Astrocyte of the cerebellum (primary cell): Measurements from ENCODE around the gene PTGR1.

Experiments used
- DNase-seq: peaks from one replicate; pipeline ENCODE4 v3.0.0-alpha.2; 2011; ENCODE audit warnings: low read depth
- H3K4me3 ChIP-seq: 2 replicates; pipeline ENCODE4 v1.5.1; 2011; ENCODE audit warnings: mild to moderate bottlenecking, low read depth, low read length, moderate library complexity
- in situ Hi-C: cut with HindIII; loops from 2 replicates; pipeline ENCODE4 v1.10.0; 2017; ENCODE audit warnings: low sequenced_read_pairs
- TF ChIP-seq, protein P1 (sequence below): IDR thresholded peaks from 2 replicates; pipeline ENCODE4 v1.5.1; 2012; ENCODE audit warnings: low read length, low read depth, moderate library complexity, mild to moderate bottlenecking; ENCODE audit errors: missing control alignments

The PTGR1 gene

DNA sequence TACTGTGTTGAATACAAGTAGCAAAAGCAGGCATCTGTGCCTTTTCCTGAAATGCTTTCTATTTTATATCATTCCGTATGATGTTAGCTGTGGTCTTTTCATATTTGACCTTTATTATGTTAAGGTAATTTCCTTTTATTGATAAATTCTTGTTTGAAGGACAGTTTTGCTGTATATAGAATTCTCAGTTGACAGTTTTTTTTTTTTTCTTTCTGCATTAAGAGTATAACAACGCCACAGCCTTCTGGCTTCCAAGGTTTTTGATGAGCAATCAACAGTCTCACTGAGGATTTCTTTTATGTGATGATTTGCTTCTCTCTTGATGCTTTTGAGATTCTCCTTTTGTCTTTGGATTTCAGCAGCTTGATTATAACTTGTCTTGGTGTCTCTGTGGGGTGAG lies 50.8 kb downstream of the PTGR1 start:
- in situ Hi-C loops = no loop called here
- DNase-seq = no peak
- TF ChIP-seq, protein P1, sequence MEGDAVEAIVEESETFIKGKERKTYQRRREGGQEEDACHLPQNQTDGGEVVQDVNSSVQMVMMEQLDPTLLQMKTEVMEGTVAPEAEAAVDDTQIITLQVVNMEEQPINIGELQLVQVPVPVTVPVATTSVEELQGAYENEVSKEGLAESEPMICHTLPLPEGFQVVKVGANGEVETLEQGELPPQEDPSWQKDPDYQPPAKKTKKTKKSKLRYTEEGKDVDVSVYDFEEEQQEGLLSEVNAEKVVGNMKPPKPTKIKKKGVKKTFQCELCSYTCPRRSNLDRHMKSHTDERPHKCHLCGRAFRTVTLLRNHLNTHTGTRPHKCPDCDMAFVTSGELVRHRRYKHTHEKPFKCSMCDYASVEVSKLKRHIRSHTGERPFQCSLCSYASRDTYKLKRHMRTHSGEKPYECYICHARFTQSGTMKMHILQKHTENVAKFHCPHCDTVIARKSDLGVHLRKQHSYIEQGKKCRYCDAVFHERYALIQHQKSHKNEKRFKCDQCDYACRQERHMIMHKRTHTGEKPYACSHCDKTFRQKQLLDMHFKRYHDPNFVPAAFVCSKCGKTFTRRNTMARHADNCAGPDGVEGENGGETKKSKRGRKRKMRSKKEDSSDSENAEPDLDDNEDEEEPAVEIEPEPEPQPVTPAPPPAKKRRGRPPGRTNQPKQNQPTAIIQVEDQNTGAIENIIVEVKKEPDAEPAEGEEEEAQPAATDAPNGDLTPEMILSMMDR = no peak
- H3K4me3 ChIP-seq = no peak overlapping the region

DNA sequence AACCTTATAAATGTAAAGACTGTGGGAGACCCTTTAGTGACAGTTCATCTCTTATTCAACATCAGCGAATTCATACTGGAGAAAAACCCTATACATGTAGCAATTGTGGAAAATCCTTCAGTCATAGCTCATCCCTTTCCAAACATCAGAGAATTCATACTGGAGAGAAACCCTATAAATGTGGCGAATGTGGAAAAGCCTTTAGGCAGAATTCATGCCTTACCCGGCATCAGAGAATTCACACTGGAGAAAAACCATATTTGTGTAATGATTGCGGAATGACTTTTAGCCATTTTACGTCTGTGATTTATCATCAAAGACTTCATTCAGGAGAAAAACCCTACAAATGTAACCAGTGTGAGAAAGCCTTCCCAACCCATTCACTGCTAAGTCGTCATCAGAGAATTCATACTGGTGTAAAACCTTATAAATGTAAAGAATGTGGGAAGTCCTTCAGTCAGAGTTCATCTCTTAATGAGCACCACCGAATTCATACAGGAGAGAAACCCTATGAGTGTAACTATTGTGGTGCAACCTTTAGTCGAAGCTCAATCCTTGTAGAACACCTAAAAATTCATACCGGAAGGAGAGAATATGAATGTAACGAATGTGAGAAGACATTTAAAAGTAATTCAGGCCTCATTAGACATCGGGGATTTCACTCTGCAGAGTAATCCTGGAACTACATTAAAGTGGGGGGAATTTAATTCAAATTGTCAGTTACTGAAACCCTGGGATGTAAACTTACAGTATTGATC lies 56.8 kb downstream of the PTGR1 start:
- no peak for DNase-seq
- TF ChIP-seq, protein P1 = no peak
- H3K4me3 ChIP-seq = no peak overlapping the region
- in situ Hi-C loops = no loop called here

DNA sequence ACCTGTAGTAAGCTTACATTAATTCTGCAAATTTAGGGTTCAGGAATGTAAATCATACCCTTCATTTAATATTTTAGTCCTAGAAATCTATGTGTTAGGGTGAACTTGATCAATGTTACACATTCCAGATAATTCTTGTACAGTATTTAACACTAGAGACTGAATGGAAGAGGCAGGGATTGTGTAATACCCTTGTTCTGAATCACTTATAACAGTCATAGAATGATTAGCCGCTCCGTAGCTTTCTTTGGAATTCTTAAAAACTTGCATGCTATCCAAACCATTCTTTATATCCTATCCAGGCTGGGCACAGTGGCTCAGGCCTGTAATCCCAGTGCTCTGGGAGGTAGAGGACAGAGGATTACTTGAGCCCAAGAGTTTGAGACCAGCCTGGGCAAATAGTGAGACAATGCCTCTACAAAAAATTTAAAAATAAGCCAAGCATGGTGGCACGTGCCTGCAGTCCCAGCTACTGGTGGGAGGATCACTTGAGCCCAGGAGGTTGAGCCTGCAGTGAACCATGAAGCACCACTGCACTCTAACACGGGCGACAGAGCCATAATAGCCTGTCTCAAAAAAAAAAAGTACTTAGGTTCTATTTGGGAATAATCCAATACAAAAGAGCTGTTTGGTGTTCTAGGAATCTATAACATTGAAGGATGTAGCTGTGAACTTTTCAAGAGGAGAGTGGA lies 66.2 kb downstream of the PTGR1 start:
- no peak for DNase-seq
- in situ Hi-C loops = no loop called here
- TF ChIP-seq, protein P1 = no peak
- no peak overlapping the region for H3K4me3 ChIP-seq

DNA sequence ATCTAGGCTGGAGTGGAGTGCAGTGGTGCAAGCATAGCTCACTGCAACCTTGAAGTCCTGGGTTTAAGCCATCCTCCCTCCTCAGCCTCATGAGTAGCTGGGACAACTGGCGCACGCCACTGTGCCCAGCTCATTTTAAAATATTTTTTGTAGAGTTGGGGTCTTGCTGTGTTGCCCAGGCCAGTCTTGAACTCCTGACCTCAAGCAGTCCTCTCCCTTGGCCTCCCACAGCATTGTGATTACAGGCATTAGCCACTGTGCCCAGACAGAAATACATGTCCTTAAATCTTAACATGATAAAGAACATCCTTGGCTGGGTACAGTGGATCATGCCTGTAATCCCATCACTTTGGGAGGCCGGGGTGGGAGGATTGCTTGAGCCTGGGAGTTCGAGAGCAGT lies 67.7 kb downstream of the PTGR1 start:
- DNase-seq = no peak
- no peak overlapping the region for H3K4me3 ChIP-seq
- in situ Hi-C loops = no loop called here
- TF ChIP-seq, protein P1 = no peak

DNA sequence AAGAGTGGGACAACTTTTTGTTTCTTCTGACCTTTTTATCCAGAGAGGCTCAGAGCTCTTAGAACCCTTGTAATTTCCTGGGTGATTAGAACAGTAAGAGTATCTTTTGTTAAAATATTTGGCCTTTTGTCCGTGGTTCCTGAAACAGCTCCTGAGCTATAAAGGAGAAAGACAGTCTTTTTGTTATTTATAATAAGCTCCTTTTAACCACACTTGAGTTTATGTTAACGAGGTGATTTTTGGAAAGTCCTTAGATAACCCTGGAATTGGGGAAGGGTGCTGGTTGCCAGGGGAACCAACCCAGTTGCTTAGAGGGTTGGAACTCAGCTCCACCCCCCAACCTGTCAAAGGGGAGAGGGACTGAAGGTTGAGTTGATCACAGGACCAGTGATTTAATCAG lies 69.7 kb downstream of the PTGR1 start:
- TF ChIP-seq, protein P1 = no peak
- H3K4me3 ChIP-seq = no peak overlapping the region
- in situ Hi-C loops = no loop called here
- no peak for DNase-seq

DNA sequence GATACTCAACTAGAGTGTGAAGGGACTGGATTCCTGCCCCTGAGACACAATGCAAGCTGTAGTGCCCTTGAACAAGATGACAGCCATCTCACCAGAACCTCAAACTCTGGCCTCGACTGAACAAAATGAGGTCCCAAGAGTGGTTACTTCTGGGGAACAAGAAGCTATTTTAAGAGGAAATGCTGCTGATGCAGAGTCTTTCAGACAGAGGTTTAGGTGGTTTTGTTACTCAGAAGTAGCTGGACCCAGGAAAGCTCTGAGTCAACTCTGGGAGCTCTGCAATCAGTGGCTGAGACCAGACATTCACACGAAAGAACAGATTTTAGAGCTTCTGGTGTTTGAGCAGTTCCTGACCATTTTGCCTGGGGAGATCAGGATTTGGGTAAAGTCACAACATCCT lies 72.1 kb downstream of the PTGR1 start:
- no peak for DNase-seq
- no peak overlapping the region for H3K4me3 ChIP-seq
- in situ Hi-C loops = no loop called here
- TF ChIP-seq, protein P1 = no peak
